Gastroesophageal sphincter (tissue), 3 donors: Measurements from ENCODE around the gene RPP25.

Source experiments
- CTCF ChIP-seq, 4 experiments: fragments of 200-600 bp in 2 of 4; fragments of 450-650 bp in 2 of 4; sonication (generic) in 1 of 4; IDR thresholded peaks; one replicate each; pipeline ENCODE4 v1.5.1; 2017 to 2019; ENCODE audit warnings: antibody characterized with exemption in 4 of 4, mild to moderate bottlenecking in 2 of 4, moderate library complexity in 2 of 4
- POLR2A ChIP-seq, 2 donors: fragments of 450-650 bp; IDR thresholded peaks; one replicate each; pipeline ENCODE4 v1.6.1; 2017; ENCODE audit warnings: antibody characterized with exemption in 2 of 2, mild to moderate bottlenecking in 2 of 2, moderate library complexity in 1 of 2
- POLR2AphosphoS5 ChIP-seq: sonication (generic); formaldehyde crosslinking; IDR thresholded peaks from one replicate; pipeline ENCODE4 v1.6.1; 2017; ENCODE audit warnings: antibody characterized with exemption

- TF ChIP-seq CTCF (IDR thresholded peaks at IDR 0.05) = no peak
- no peak for TF ChIP-seq POLR2A (IDR thresholded peaks at IDR 0.05)
- no peak for TF ChIP-seq POLR2AphosphoS5
Observed at GRCh38 chr15:74992619-74993018, 36.0 kb upstream of the RPP25 start.
